Iris pigment epithelial cell (primary cell): ENCODE data around the gene MYL10.

ENCODE experiments used
- DNase-seq: peaks from one replicate; pipeline ENCODE4 v3.0.0-alpha.2; 2011; ENCODE audit warnings: low read depth

The MYL10 gene

DNA sequence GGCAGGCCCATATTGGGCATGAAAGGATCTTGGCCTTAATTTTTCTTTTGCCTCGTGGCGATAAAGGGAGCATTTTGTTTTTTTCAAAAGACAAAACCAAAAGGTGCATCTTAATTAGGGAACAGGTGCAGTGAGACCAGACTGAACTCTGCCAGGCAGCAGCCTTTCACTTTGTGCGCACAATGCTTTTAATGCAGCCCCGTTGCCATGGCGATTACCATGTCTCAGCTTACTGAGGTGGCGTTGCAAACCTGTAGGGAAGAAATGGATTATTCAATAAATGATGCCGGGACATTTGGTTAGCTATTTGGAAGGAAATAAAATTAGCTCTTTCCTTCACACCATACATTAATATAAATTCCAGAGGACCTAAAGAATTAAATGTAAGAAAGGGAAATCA lies 61.9 kb downstream of the MYL10 start:
- DNase-seq = no peak

DNA sequence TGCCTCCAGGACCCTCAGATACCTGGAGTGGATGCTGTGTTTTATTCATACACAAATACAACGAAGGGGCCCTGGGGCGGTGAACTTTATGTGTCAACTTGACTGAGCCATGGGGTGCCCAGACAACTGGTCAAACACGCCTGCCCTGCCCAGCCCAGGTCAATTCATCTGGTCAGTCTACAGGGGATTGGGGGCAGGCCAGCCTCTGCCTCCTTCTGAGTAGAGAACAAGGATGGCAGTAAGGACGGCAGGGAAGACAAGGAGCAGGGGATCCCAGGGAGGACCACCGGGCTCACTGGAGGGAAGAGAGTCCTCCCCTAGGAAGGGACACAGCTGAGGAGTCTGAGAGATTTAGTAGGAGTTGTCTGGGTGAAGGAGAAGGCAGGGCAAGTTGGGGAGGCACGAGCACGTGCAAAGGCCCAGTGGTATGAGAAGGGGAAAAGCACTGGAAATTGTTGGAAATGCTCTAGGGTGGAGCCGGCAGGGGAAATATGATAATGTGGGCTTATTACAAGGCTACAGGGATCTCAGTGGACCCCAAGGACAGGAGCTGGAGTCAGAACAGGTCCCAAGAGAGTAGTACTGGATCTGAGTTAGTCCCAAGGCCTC lies 63.4 kb downstream of the MYL10 start:
- DNase-seq = no peak

DNA sequence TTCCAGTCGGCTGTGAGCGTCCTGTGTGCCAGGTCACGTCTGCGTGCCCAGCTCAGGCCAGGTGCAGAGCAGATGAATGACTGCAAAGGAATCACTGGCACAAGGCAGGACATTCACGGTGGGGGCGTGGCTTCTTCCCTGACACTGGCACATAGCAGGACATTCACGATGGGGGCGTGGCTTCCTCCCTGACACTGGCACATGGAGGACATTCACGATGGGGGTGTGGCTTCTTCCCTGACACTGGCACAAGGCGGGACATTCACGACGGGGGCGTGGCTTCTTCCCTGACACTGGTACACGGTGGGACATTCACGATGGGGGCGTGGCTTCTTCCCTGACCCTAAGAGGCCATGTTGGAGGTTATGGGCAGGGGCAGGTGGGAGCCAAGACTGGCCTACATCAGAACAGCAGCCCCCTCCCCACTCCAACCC lies 64.3 kb downstream of the MYL10 start:
- no peak for DNase-seq

DNA sequence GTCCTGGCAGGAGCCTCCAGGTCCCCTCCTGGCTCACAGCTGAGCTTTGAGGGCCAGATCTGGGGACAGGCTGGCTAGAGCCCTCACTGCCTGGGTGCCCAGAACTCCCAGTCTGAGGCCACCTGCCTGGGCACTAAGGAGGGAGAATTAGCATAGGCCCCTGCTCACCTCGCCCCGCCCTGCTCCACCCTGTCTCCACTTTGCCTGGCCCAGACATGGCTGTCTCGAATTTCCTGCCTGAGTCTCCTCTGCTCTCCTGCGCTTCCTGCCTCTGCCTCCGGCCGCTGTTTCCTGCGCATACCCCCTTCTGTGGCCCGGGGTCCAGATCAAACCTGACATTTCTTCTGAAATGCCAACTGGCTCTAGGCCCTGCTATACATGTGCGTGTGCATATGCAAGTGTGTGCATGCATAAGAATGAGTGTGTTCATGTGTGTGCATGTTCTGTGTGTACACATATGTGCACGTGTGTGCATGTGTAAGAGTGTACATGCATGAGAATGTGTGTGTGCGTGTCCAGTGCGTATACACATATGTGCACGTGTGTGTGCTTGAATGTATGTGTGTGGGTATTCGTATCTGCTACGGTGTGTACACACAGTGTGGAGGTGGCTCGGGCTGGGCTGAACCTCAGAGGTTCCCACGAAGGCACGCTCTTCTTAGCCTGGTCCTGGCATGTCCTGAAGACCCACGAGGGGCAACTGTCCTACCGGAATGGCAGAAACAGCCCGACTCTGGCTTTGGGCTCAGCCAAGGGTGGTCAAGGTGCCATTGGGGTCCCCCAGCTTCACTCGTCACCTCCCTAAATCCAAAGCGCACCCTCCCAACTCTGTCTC lies 64.9 kb downstream of the MYL10 start:
- DNase-seq = no peak
